GM21529 (cell line): ENCODE data around the gene FAM200C.
A peak's percentile ranks its signal among the peaks of the same experiment; 100 is the strongest.
"Not testable (repeated sequence)": the region's sequence is repeated elsewhere in the genome, so short reads cannot be mapped to it uniquely, and the experiment has no call there.

Source experiments
- ATAC-seq: cut with Tn5 transposase; IDR thresholded peaks from one replicate; pipeline ENCODE4 v1.9.1; 2021; ENCODE audit not compliant: unreplicated experiment

The FAM200C gene

GRCh38 chr5:160399402-160400353 lies at the start of gene FAM200C:
TSS of gene FAM200C (minus strand) at chr5:160400054. CDS start at chr5:160395490, 4,564 bp downstream.
- ATAC-seq = peak; percentile 90

- no peak for ATAC-seq
These were observed 49.6 kb upstream of the FAM200C start for GRCh38 chr5:160449458-160449857.

- no peak for ATAC-seq
These were observed 49.0 kb upstream of the FAM200C start for GRCh38 chr5:160448886-160449285.

GRCh38 chr5:160445751-160446150 lies 45.9 kb upstream of the FAM200C start:
- no peak for ATAC-seq

- ATAC-seq = peak; percentile 21
These were observed 45.3 kb upstream of the FAM200C start for GRCh38 chr5:160445132-160445531.

- no peak for ATAC-seq
These were observed 44.6 kb upstream of the FAM200C start for GRCh38 chr5:160444407-160444806.

- peak; percentile 13 for ATAC-seq
These were observed 43.1 kb upstream of the FAM200C start for GRCh38 chr5:160442824-160443431.

- ATAC-seq = peak; percentile 25
These were observed 41.5 kb upstream of the FAM200C start for GRCh38 chr5:160441311-160441781.

- peak; percentile 61 for ATAC-seq
These were observed 39.3 kb upstream of the FAM200C start for GRCh38 chr5:160439205-160439600.

GRCh38 chr5:160438316-160439204 lies 38.7 kb upstream of the FAM200C start:
- peak; percentile 30 for ATAC-seq

GRCh38 chr5:160437271-160437670 lies 37.4 kb upstream of the FAM200C start:
- ATAC-seq = no peak

GRCh38 chr5:160436661-160437060 lies 36.8 kb upstream of the FAM200C start:
- not testable (repeated sequence) for ATAC-seq

GRCh38 chr5:160436017-160436416 lies 36.2 kb upstream of the FAM200C start:
- no peak for ATAC-seq

- ATAC-seq = no peak
These were observed 35.7 kb upstream of the FAM200C start for GRCh38 chr5:160435532-160435931.

GRCh38 chr5:160434022-160434531 lies 34.2 kb upstream of the FAM200C start:
- peak; percentile 84 for ATAC-seq

- no peak for ATAC-seq
These were observed 32.9 kb upstream of the FAM200C start for GRCh38 chr5:160432787-160433186.

GRCh38 chr5:160432196-160432595 lies 32.3 kb upstream of the FAM200C start:
- ATAC-seq = peak; percentile 20

- ATAC-seq = no peak
These were observed 27.8 kb upstream of the FAM200C start for GRCh38 chr5:160427607-160428006.

GRCh38 chr5:160423099-160423498 lies 23.2 kb upstream of the FAM200C start:
- ATAC-seq = no peak

- ATAC-seq = peak; percentile 69
These were observed 21.9 kb upstream of the FAM200C start, which contains the start of gene PTTG1 for GRCh38 chr5:160421625-160422258. TSS of gene PTTG1 (plus strand) at chr5:160421855. CDS start at chr5:160422313, 458 bp downstream.
